DMS114 treated with DMSO at 0.1 percent for 48 hours (cell line): ENCODE results near the gene TNFSF15.

Experiments used
- DNase-seq: peaks from one replicate; lab custom pipeline; 2025; ENCODE audit not compliant: unreplicated experiment; lab: John Stamatoyannopoulos, UW

TNFSF15 gene

GRCh38 chr9:114825126-114825795, 19.4 kb upstream of the TNFSF15 start:
- no peak for DNase-seq

DNA sequence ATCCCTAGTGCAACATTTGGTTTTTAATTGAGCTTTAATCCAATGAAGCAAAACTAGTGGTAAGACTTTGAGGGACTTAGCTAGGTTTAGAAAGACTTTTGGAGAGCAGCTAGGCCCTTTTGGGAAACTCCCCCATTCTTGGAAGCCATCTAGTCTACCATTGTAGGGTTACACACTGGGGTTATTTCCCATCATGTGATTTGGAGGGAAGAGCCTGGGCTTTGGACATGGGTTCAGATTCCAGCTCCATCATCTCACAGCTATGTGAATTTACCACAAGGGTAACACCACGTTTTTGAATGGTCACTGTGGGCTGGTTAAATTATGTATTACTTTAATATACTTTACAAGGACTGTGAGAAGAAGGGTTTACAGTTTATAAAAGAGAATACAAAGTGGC, 18.3 kb upstream of the TNFSF15 start:
- no peak for DNase-seq

GRCh38 chr9:114823441-114823840, 17.6 kb upstream of the TNFSF15 start:
- no peak for DNase-seq

DNA sequence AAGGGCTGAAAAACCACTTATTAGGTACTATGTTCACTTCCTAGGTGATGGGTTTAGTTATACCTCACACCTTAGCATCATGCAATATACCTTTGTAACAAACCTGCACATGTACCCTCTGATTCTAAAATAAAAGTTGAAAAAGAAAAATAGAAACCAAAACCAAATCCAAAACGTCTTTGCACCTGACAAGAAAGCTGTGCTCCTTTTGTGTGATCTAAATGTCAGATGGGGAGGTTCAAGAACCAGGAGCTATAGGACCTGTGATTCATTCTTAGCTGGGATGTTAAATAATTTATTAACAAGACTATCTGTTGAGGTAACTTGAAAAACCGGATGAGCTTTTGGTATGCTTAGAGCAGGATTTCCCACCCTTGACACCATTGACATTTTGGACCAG, 16.9 kb upstream of the TNFSF15 start:
- no peak for DNase-seq

DNA sequence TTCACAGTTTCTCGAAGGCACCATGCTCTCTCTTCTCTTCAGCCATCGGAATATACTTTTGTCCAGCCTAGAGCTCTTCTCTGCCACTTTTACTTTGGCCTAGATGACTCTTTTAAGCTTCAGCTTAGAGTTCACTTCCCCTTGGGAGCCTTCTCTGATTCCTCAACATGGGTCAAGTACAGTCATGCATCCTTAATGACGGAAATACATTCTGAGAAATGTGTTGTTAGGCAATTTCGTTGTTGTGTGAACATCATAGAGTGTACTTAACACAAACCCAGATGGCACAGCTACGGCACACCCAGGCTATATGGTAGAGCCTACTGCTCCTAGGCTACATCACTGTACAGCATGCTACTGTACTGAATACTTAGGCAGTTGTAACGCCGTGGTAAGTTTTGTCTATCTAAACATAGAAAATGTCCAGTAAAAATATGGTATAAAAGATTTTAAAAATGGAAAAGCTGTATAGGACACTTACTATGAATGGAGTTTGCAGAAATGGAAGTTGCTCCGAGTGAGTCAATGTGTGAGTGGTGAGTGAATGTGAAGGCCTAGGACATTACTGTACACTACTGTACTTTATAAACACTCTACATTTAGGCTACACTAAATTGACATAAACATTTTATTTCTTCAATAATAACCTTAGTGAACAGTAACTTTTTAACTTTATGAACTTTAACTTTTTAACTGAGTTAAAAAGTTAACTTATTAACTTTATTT, 15.1 kb upstream of the TNFSF15 start:
- no peak for DNase-seq

- no peak for DNase-seq
Observed at GRCh38 chr9:114818178-114818577, 12.3 kb upstream of the TNFSF15 start.

GRCh38 chr9:114813717-114814418, 8.0 kb upstream of the TNFSF15 start:
- DNase-seq, result no peak

DNA sequence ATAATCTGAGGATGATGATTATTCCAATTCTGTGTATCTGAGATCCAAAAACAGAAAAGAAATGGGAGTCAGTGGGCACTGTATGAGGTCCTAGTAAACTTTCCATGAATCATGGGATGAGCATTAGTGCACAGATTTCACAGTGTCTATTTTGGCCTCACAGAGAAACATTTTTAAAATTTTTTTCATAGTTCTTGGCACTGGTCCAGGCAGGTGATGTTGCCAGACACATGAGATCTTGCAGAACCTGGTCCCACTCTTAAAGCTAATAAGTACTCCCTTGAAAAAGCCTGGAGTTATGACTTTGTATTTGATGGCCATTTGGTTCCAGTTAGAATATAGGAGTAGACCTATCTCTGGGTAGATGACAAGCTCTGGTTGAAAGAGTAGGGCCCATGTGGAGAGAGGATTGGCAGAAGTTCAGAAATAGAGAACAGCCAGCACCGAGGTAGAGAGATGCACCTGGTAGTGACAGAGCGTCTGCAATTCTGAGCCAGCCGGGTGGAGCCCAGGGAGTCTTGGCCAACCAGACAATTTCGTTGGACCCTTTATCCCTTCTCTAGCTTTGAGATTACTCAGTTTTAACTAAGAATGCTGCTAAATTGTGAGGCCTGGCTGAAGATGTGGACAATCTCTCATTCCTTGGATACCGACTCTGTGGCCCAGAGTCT, 6.3 kb upstream of the TNFSF15 start:
- no peak for DNase-seq

- no peak for DNase-seq
Observed at GRCh38 chr9:114811301-114811700, 5.5 kb upstream of the TNFSF15 start.

- no peak for DNase-seq
Observed at GRCh38 chr9:114810614-114811013, 4.8 kb upstream of the TNFSF15 start.

DNA sequence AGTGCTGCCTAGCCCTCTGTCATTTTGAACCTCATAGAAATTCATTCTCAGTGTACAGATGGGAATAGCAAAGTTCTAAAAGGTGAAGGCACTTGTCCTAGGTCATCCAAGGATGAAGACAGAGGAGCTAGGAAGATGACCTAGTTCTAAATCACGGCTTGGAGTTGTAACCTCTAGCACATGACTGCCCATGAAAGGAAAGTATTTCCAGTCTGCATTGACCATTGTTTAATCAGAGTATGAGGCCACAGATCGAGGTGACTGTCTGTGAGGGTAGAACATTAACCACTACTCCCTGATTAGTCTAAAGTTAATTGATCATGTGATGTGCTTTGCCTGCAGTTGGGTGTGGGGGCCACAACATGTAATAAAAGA, 674 bp upstream of the TNFSF15 start:
- DNase-seq, result no peak

DNA sequence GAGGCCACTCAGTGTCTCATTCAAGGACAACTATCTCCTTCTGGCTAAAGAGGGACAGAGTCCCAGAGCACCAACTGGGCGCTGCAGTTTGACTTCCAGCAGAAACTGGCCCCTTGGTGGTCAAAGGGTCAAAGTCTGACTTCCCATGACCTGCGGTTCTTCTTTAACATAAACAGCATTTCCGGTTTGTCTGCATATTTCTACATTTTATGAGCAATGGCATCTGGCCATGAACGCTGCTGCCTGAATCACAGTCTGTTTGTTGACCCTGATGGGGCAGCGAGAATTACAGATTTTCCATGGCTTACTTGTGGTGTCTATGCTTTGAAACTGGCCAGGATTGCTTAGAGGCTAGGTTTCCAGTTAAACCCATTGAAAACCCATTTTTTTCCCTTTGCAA, 1.3 kb downstream of the TNFSF15 start:
- no peak for DNase-seq

DNA sequence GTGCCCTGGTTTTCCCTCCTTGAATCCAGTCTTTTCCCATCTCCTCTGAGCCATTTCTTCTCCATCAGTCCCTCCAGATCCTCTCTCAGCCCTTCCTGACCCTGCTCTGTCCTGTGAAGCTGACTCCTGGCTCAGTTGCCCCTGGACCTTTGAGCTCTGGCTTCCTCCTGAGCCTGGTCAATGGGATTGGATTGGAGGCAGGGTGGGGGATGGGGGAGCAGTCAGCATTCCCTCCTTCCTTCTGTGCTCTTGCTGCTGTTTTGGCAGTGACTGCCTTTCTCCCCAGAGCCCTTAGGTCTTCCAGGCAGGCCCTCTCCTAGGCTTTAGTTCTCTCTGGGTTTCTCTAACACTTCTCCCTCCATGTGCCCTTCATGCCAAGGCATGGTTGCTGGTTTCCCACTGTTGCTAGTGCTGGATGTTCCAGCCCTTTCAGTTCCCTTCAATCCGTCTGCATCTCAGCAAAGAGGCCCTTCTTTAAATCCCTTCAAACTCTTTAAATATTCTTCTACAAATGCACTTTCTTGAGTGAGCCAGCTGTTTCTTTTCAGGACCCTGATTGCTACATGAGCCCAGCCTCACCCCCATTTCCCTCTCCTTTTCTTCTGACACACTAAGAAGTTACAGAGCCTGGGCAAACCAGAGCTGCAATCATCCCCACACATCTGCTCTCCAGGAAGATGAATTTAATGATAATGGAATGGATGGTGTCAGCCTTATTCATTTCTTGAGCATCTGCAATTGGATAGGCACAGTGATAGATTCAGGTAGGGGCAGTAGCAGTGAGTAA, 2.2 kb downstream of the TNFSF15 start:
- no peak for DNase-seq

DNA sequence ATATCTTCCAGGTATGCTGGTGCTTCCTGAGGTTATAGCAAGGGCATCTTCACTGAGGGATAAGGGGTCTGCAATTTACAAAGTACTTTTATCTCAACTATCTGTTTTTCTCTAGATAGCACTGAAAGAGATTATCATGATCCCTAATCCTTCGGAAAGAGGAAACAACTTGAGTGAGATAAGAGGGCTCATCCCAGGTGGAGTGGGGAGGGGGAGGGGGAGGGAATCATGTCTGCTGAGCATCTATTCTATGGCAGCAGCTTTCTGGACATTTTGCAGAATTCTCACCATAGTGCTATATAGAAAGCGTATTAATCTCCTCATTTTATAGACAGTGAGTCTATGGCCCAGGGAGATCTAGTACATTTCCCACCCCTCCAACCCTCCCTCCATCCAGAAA, 5.9 kb downstream of the TNFSF15 start:
- no peak for DNase-seq

DNA sequence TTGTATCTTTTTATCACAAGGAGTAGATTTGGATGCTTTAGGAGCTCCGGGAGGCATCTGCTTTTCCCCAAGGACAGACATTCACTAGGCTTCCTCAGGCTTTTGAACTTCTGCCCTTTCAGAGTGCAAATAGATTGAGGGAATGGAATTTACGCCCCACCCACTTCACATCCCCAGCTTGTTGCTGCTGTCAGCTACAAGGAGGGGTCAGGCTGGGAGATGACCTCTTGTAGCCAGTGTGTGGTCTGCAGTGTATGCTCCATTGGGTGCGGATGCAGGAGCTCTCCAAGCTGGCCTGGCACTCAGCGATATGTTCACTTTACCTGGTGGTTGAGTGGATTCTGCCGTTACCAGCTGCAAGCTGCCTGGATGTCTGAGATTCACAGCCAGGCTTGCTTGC, 6.4 kb downstream of the TNFSF15 start:
- no peak for DNase-seq

- no peak for DNase-seq
Observed at GRCh38 chr9:114798780-114799427, 6.9 kb downstream of the TNFSF15 start.

- DNase-seq, result no peak
Observed at GRCh38 chr9:114798101-114798500, 7.7 kb downstream of the TNFSF15 start.

DNA sequence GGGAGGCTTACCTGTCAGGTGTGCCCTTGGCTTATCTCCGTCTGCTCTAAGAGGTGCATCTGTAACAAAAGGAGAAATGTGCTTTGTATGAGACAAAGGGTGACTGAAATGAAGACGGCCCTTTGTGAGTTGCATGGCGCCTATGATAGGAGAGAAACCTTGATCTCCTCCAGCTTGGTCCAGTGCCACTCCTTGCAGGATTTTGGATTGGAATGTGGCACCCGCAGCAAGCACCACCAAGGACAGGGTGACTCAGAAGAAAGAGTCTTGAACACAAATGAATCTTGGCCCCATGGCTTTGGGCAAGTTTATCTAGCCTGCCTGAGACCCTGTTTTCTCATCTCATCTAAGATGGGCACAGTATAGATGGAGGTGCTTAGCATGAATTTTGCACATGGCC, 13.4 kb downstream of the TNFSF15 start:
- DNase-seq, result no peak

DNA sequence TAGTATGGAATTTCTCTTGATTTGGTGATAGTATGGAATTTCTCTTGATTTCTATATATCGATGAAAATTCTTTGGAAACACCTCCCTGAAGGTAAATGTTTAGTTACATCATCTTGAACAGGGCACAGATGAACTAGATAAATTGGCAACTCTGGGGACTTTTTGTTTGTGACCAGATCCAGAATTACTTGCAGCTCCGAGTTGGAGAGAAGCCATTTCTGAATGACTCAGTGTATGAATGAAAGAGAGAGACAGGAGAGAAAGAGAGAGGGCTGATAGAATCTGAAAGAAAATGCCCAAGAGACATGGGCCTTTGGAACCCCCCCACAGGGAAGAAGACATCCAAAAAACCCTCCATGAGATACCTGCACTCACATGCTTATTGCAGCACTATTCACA, 14.1 kb downstream of the TNFSF15 start:
- DNase-seq, result no peak

DNA sequence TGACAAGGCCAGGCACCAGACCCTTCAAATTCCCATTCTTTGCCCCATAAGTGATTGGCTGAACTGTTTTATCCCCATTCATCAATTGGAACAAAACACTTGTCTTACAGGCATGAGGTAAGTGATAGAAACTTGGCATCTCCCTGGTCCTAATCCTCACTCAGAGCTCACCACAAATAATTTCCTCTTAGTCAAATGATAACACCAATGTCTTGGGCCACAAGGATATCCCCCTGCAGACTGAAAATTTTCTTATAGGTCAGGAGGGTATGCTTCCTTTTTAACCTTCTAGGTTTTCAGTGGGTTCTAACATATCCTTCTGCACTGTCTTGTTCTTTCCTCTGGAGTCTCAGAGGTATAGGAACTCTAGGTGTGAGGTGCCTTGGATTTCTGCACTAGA, 14.5 kb downstream of the TNFSF15 start:
- DNase-seq, result no peak
